K562 (cell line): ENCODE data around the gene PCDHB15. TPM values are rescaled to one million over a fixed set of nuclear protein-coding genes. Genes with fewer than 3 reads are reported as not detected.

Experiments
- ATAC-seq: fragments of 200-7000 bp; cut with Tn5 transposase; 3 replicates; pipeline ENCODE4 v1.9.1; 2020; ENCODE audit warnings: moderate library complexity
- BruUV-seq: library from RNA; stranded (reverse); fragments of 400-500 nt; replicated peaks from 2 replicates; lab custom pipeline; 2021; lab: Mats Ljungman, UMichigan
- CTCF ChIA-PET: fragments of 300-600 bp; formaldehyde crosslinking; extraction: SDS; loops from one replicate; lab custom pipeline; 2021; ENCODE audit warnings: low intra/inter-chr PET ratio; lab: Yijun Ruan, JAX
- POLR2A ChIA-PET: fragments of 300-600, 350-650 bp; sonication (Branson Sonifier 250); formaldehyde crosslinking; extraction: SDS; loops from one replicate; lab custom pipeline; 2021; ENCODE audit warnings: antibody characterized with exemption, inconsistent platforms; lab: Yijun Ruan, JAX
- DNase-seq, 4 experiments: peaks; one replicate each; pipeline versions ENCODE4 v3.0.0 to v3.0.0-alpha.2; 2011 to 2018; ENCODE audit warnings: low spot score in 3 of 4, mixed read lengths in 3 of 4; ENCODE audit errors: extremely low read depth in 1 of 4
- FAIRE-seq: peaks from 2 replicates; lab custom pipeline; 2011; peaks lifted over from hg19 to GRCh38; lab: Jason Lieb, UNC
- H2AFZ ChIP-seq: 2 replicates; pipeline ENCODE4 v1.6.0; 2011; ENCODE audit warnings: low read depth, low read length, control low read depth, inconsistent platforms
- H3K27ac ChIP-seq: fragments of 200-600 bp; 3 replicates; pipeline ENCODE4 v1.8.0; 2011; ENCODE audit warnings: low read depth, mild to moderate bottlenecking, control low read depth, inconsistent platforms, low read length, moderate library complexity, mixed read lengths; ENCODE audit errors: extremely low read depth
- H3K27me3 ChIP-seq, 2 experiments: fragments of 300-600 bp in 1 of 2; 2 replicates in 1 of 2; 3 replicates in 1 of 2; pipeline versions ENCODE4 v1.6.0 to v1.8.0; 2011; ENCODE audit warnings: inconsistent platforms in 2 of 2, low read length in 2 of 2, mild to moderate bottlenecking in 1 of 2, mixed read lengths in 1 of 2, moderate library complexity in 1 of 2; ENCODE audit not compliant: control insufficient read depth in 2 of 2, insufficient read depth in 2 of 2
- H3K36me3 ChIP-seq: fragments of 300-600 bp; 3 replicates; pipeline ENCODE4 v1.8.0; 2011; ENCODE audit warnings: mild to moderate bottlenecking, low read length, inconsistent platforms; ENCODE audit not compliant: control insufficient read depth, insufficient read depth
- H3K4me1 ChIP-seq, 2 experiments: fragments of 200-600 bp in 1 of 2; replicated peaks in 1 of 2; 2 replicates in 1 of 2; 3 replicates in 1 of 2; pipeline versions ENCODE4 v1.5.1 to v1.8.0; 2011; ENCODE audit warnings: inconsistent platforms in 2 of 2, low read length in 2 of 2, mild to moderate bottlenecking in 1 of 2, mixed read lengths in 1 of 2, moderate library complexity in 1 of 2; ENCODE audit not compliant: control insufficient read depth in 2 of 2, insufficient read depth in 2 of 2
- H3K4me2 ChIP-seq: 2 replicates; pipeline ENCODE4 v1.6.1; 2011; ENCODE audit warnings: low read length, control low read depth, inconsistent platforms, mixed read lengths; ENCODE audit not compliant: insufficient read depth
- H3K4me3 ChIP-seq: fragments of 200-600 bp; sonication (generic), shearing (Covaris generic); 2 replicates; pipeline ENCODE4 v1.5.1; 2016; ENCODE audit warnings: control low read depth, inconsistent platforms
- H3K79me2 ChIP-seq: fragments of 200-600 bp; 3 replicates; pipeline ENCODE4 v1.8.0; 2011; ENCODE audit warnings: low read length, inconsistent platforms; ENCODE audit not compliant: control insufficient read depth, insufficient read depth
- H3K9ac ChIP-seq, 2 experiments: 2 replicates each; pipeline versions ENCODE4 v1.6.0 to v1.6.1; 2011; ENCODE audit warnings: low read depth in 2 of 2, low read length in 2 of 2, control low read depth in 1 of 2, inconsistent platforms in 1 of 2, mild to moderate bottlenecking in 1 of 2, mixed read lengths in 1 of 2; ENCODE audit not compliant: insufficient read depth in 1 of 2
- H3K9me1 ChIP-seq: one replicate; pipeline ENCODE4 v1.6.0; 2011; ENCODE audit warnings: inconsistent platforms, mild to moderate bottlenecking, low read length, moderate library complexity; ENCODE audit not compliant: control insufficient read depth, insufficient read depth
- H3K9me3 ChIP-seq: replicated peaks from 2 replicates; pipeline ENCODE4 v1.5.1; 2011; ENCODE audit warnings: low read depth, low read length, inconsistent platforms; ENCODE audit not compliant: control insufficient read depth, insufficient read depth
- H4K20me1 ChIP-seq: replicated peaks from 2 replicates; pipeline ENCODE4 v1.6.1; 2011; ENCODE audit warnings: low read length, inconsistent platforms, mixed read lengths; ENCODE audit not compliant: control insufficient read depth, insufficient read depth
- ZBTB17 ChIP-seq: fragments of 450-650 bp; formaldehyde crosslinking; IDR thresholded peaks from 2 replicates; pipeline ENCODE4 v1.4.0; 2020; ENCODE audit warnings: mild to moderate bottlenecking
- ZNF184 ChIP-seq: sonication (generic); formaldehyde crosslinking; IDR thresholded peaks from 2 replicates; pipeline ENCODE4 v1.5.0; 2020; ENCODE audit warnings: missing genetic modification reagents
- ZNF274 ChIP-seq: IDR thresholded peaks from 2 replicates; pipeline ENCODE4 v1.6.1; 2011; ENCODE audit warnings: low read depth, mild to moderate bottlenecking, low read length, moderate library complexity, borderline replicate concordance
- ZNF507 ChIP-seq: conservative IDR thresholded peaks from 2 replicates; pipeline ENCODE4 v1.6.1; 2017; ENCODE audit warnings: missing genetic modification characterization, missing compliant biosample characterization
- in situ Hi-C: fragments of 300-500 bp; cut with MboI; formaldehyde crosslinking; loops from 4 replicates; pipeline ENCODE4 v1.15.0; 2018; ENCODE audit warnings: inconsistent platforms, mixed read lengths
- intact Hi-C: fragments of 100-400 bp; cut with micrococcal nuclease; formaldehyde crosslinking; loops from 2 replicates; pipeline ENCODE4 v1.14.2; 2022
- polyA plus RNA-seq, 8 experiments: library from polyadenylated mRNA; depleted of rRNA in 4 of 8; stranded (reverse) in 5 of 8; unstranded in 3 of 8; fragments of >200 nt; fragmentation: Nextera tagmentation in 2 of 8; fragmentation: Illumina TruSeq in 1 of 8; extraction: Ambion mirVana in 2 of 8; extraction: Trizol in 1 of 8; gene quantifications; 2 replicates each; pipeline versions ENCODE4 v1.2.1 to v1.2.3, GENCODE V29; 2011 to 2014; ENCODE audit warnings: inconsistent platforms in 1 of 8, missing spikeins in 1 of 8
- total RNA-seq, 7 experiments: library from RNA; depleted of rRNA in 6 of 7; stranded (reverse); fragments of >200 nt in 6 of 7; fragmentation: Illumina TruSeq in 2 of 7; extraction: Trizol in 2 of 7; gene quantifications; 2 replicates each; pipeline versions ENCODE4 v1.2.1 to v1.2.3, GENCODE V29; 2011 to 2021; ENCODE audit warnings: low replicate concordance in 1 of 7

PCDHB15 gene
- total and polyA plus RNA-seq, 9 of the 15 experiments (the other 6 are each of a cell fraction or from before 2014, with no cell fraction given), result 0.04 to 0.15 (median 0.07) TPM; not detected in 5

DNA sequence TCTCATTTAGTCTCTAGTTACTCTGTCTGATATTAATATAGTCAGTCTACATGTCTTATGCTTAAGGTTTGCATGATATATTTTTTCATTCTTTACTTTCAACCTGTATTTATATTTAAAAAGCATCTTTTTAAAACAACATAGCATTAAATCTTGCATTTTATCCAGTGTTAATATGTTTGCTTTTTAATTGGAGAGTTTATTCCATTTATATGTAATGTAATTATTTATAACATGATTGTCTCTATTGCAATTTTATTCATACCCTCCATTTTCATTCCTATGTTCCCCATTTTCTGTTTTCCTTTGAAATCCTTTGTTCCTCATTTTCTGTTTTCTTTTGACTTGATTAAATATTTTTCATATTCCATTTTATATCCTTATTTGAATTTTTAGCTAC is 13.3 kb downstream of the PCDHB15 start:
- Histone ChIP-seq H3K36me3 (no peaks in the 10 kb centered on the region), H3K9me3 (peaks cover 13% of the 10 kb centered on the region), H3K4me2 (no peak overlapping the region), H3K27me3 (no peaks in the 10 kb centered on the region), H3K9me1 (no peaks in the 10 kb centered on the region)
- no peak for TF ChIP-seq ZNF184
- peak; percentile 91 for TF ChIP-seq ZNF507 (tag)
- TF ChIP-seq, all 486 proteins: peak for 1
- Histone ChIP-seq H3K4me3 (no peak overlapping the region), H3K4me1 (no peaks in the 10 kb centered on the region), H2AFZ (no peak overlapping the region), H3K79me2 (no peaks in the 10 kb centered on the region), H3K9ac (no peak overlapping the region), H4K20me1 (no peaks in the 10 kb centered on the region), H3K27ac (no peak overlapping the region)
- CTCF ChIA-PET, result no interaction called here
- intact Hi-C loops, result no loop called here
- in situ Hi-C loops, result no loop called here
- BruUV-seq, result no TSS peak
- FAIRE-seq (no peak), DNase-seq (no peak), ATAC-seq (no peak)
- POLR2A ChIA-PET, result no interaction called here

- DNase-seq (no peak), FAIRE-seq (no peak), ATAC-seq (no peak)
- Histone ChIP-seq H3K4me2 (no peak overlapping the region), H3K27ac (no peak overlapping the region), H3K4me1 (no peaks in the 10 kb centered on the region), H3K9me1 (no peaks in the 10 kb centered on the region), H3K9ac (no peak overlapping the region), H3K27me3 (no peaks in the 10 kb centered on the region), H3K9me3 (peaks cover 13% of the 10 kb centered on the region), H3K79me2 (no peaks in the 10 kb centered on the region), H3K36me3 (no peaks in the 10 kb centered on the region), H3K4me3 (no peak overlapping the region), H2AFZ (no peak overlapping the region), H4K20me1 (no peaks in the 10 kb centered on the region)
- POLR2A ChIA-PET, result no interaction called here
- intact Hi-C loops, result no loop called here
- TF ChIP-seq ZNF274 (peak; percentile 86), ZBTB17 (no peak)
- CTCF ChIA-PET, result no interaction called here
- in situ Hi-C loops, result no loop called here
- no TSS peak for BruUV-seq
These were observed 13.8 kb downstream of the PCDHB15 start for GRCh38 chr5:141258948-141259347.
